Glutamatergic neuron (in vitro differentiated cells): ENCODE results near the gene RBBP8NL. TPM values are rescaled to one million over a fixed set of nuclear protein-coding genes. Genes with fewer than 3 reads are reported as not detected.
A peak's percentile ranks its signal among the peaks of the same experiment; 100 is the strongest.

Experiments used
- DNase-seq: peaks from one replicate; pipeline ENCODE4 v3.0.0; 2022
- H3K27ac Mint-ChIP-seq: one replicate; pipeline ENCODE4 v1.8.0; 2020; ENCODE audit warnings: mild to moderate bottlenecking, mixed read lengths, inconsistent platforms; ENCODE audit not compliant: unreplicated experiment
- H3K27me3 Mint-ChIP-seq: one replicate; pipeline ENCODE4 v1.8.0; 2020; ENCODE audit warnings: mild to moderate bottlenecking, moderate library complexity, mixed read lengths, inconsistent platforms; ENCODE audit not compliant: unreplicated experiment
- H3K36me3 Mint-ChIP-seq: one replicate; pipeline ENCODE4 v1.8.0; 2020; ENCODE audit warnings: mild to moderate bottlenecking, mixed read lengths, inconsistent platforms; ENCODE audit not compliant: unreplicated experiment
- H3K4me1 Mint-ChIP-seq: one replicate; pipeline ENCODE4 v1.8.0; 2020; ENCODE audit warnings: mild to moderate bottlenecking, low read depth, mixed read lengths, inconsistent platforms; ENCODE audit not compliant: unreplicated experiment
- H3K4me3 Mint-ChIP-seq: one replicate; pipeline ENCODE4 v1.8.0; 2020; ENCODE audit warnings: mild to moderate bottlenecking, mixed read lengths, inconsistent platforms; ENCODE audit not compliant: unreplicated experiment
- H3K9me3 Mint-ChIP-seq: one replicate; pipeline ENCODE4 v1.8.0; 2020; ENCODE audit warnings: mild to moderate bottlenecking, moderate library complexity, mixed read lengths, inconsistent platforms; ENCODE audit not compliant: unreplicated experiment
- CTCF ChIP-seq: fragments of 200-600 bp; sonication (generic); IDR thresholded peaks from one replicate; pipeline ENCODE4 v1.5.0; 2021; ENCODE audit not compliant: partially characterized antibody, unreplicated experiment
- total RNA-seq: library from RNA; stranded (reverse); fragmentation: NEBNext Ultra II Directional; extraction: Animal tissue kit (Norgen Biotek cat#: 25700); gene quantifications from one replicate; pipeline ENCODE4 v1.2.1, GENCODE V29; 2021; ENCODE audit not compliant: unreplicated experiment

The RBBP8NL gene
- total RNA-seq, 1 donor from 2014 or later: not detected

GRCh38 chr20:62457098-62457497, 29.8 kb upstream of the RBBP8NL start:
- no peak for TF ChIP-seq CTCF
- Mint-ChIP-seq H3K4me1 (peaks cover 15% of the 10 kb centered on the region), H3K27me3 (peaks cover 10% of the 10 kb centered on the region), H3K27ac (no peak overlapping the region), H3K36me3 (no peaks in the 10 kb centered on the region), H3K9me3 (peaks cover 3% of the 10 kb centered on the region), H3K4me3 (no peak overlapping the region)
- no peak for DNase-seq

GRCh38 chr20:62455929-62456328, 28.6 kb upstream of the RBBP8NL start:
- peaks cover 10% of the 10 kb centered on the region for H3K27me3 Mint-ChIP-seq
- H3K36me3 Mint-ChIP-seq: no peaks in the 10 kb centered on the region
- H3K27ac Mint-ChIP-seq: peak overlapping the region; percentile 75

GRCh38 chr20:62454904-62455636, 27.7 kb upstream of the RBBP8NL start:
- no peak for TF ChIP-seq CTCF
- Mint-ChIP-seq H3K36me3 (no peaks in the 10 kb centered on the region), H3K27ac (peak overlapping the region; percentile 66), H3K9me3 (peaks cover 3% of the 10 kb centered on the region), H3K4me3 (peak overlapping the region; percentile 38), H3K4me1 (peaks cover 15% of the 10 kb centered on the region), H3K27me3 (peaks cover 10% of the 10 kb centered on the region)
- DNase-seq: no peak

More at GRCh38 chr20:62455929-62456328, 28.6 kb upstream of the RBBP8NL start:
- H3K9me3 Mint-ChIP-seq: peaks cover 3% of the 10 kb centered on the region
- TF ChIP-seq CTCF: no peak
- no peak for DNase-seq
- peaks cover 15% of the 10 kb centered on the region for H3K4me1 Mint-ChIP-seq
- H3K4me3 Mint-ChIP-seq: peak overlapping the region; percentile 72

GRCh38 chr20:62453186-62453808, 26.0 kb upstream of the RBBP8NL start:
- DNase-seq: no peak
- Mint-ChIP-seq H3K27me3 (peaks cover 13% of the 10 kb centered on the region), H3K9me3 (peaks cover 7% of the 10 kb centered on the region), H3K4me3 (no peak overlapping the region), H3K4me1 (peaks cover 15% of the 10 kb centered on the region), H3K27ac (no peak overlapping the region), H3K36me3 (no peaks in the 10 kb centered on the region)
- no peak for TF ChIP-seq CTCF

- Mint-ChIP-seq H3K4me1 (peaks cover 15% of the 10 kb centered on the region), H3K4me3 (no peak overlapping the region), H3K36me3 (no peaks in the 10 kb centered on the region), H3K9me3 (peaks cover 6% of the 10 kb centered on the region), H3K27me3 (peaks cover 10% of the 10 kb centered on the region), H3K27ac (no peak overlapping the region)
- no peak for DNase-seq
- TF ChIP-seq CTCF: no peak
Observed at GRCh38 chr20:62452475-62453095, 25.2 kb upstream of the RBBP8NL start.
